GM12892 (cell line): ENCODE data around the gene CR1.

ENCODE experiments used
- POLR2A ChIP-seq: IDR thresholded peaks from 2 replicates; pipeline ENCODE4 v1.6.1; 2011; ENCODE audit warnings: low read depth, low read length, control low read depth
- POLR2AphosphoS5 ChIP-seq: IDR thresholded peaks from 2 replicates; pipeline ENCODE4 v1.6.1; 2011; ENCODE audit warnings: low read depth, low read length, control low read depth

- TF ChIP-seq POLR2A (no peak), POLR2AphosphoS5 (no peak)
These were observed 163.0 kb downstream of the CR1 start for GRCh38 chr1:207658904-207659485.
